C4-2B (cell line): Measurements from ENCODE around the gene CTSL.

Experiments used
- ZFX ChIP-seq: fragments of 450-650 bp; IDR thresholded peaks from 2 replicates; pipeline ENCODE4 v1.6.1; 2017
- TF ChIP-seq, protein P1 (sequence below): fragments of 450-650 bp; conservative IDR thresholded peaks from 2 replicates; pipeline ENCODE4 v1.5.1; 2017; ENCODE audit warnings: mild to moderate bottlenecking

DNA sequence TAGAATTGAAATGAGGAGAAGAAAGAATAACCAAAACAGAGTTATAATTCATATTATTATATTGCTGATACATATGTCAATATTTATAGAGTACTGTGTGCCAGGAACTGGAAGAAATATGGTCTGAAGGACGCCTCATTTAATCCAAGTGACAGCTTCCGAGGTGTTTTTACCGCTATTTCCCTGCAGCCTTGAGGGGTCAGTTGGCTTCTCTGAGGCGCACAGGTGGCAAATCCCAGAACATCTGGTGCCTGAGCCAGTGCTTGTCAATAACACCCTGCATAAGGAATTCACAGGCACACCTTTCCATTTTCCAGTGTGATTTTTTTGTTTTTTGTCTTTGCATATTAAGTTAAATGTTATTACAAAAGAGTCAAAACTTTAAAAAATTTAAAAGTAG, 43.3 kb upstream of the CTSL start:
- TF ChIP-seq, protein P1, sequence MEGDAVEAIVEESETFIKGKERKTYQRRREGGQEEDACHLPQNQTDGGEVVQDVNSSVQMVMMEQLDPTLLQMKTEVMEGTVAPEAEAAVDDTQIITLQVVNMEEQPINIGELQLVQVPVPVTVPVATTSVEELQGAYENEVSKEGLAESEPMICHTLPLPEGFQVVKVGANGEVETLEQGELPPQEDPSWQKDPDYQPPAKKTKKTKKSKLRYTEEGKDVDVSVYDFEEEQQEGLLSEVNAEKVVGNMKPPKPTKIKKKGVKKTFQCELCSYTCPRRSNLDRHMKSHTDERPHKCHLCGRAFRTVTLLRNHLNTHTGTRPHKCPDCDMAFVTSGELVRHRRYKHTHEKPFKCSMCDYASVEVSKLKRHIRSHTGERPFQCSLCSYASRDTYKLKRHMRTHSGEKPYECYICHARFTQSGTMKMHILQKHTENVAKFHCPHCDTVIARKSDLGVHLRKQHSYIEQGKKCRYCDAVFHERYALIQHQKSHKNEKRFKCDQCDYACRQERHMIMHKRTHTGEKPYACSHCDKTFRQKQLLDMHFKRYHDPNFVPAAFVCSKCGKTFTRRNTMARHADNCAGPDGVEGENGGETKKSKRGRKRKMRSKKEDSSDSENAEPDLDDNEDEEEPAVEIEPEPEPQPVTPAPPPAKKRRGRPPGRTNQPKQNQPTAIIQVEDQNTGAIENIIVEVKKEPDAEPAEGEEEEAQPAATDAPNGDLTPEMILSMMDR = no peak
- TF ChIP-seq ZFX = no peak
